H9 (cell line): ENCODE results near the gene LRRFIP2. TPM values are rescaled to one million over a fixed set of nuclear protein-coding genes. Genes with fewer than 3 reads are reported as not detected.
"Not testable (repeated sequence)": the region's sequence is repeated elsewhere in the genome, so short reads cannot be mapped to it uniquely, and the experiment has no call there.

Source experiments
- DNase-seq: peaks from one replicate; pipeline ENCODE4 v3.0.0-alpha.2; 2017
- H2AFZ ChIP-seq: one replicate; pipeline ENCODE4 v1.6.1; 2013; ENCODE audit warnings: mild to moderate bottlenecking, low read length, control low read depth, moderate library complexity
- H2AK5ac ChIP-seq: 2 replicates; pipeline ENCODE4 v1.6.1; 2013; ENCODE audit warnings: low read length, control low read depth, mixed read lengths; ENCODE audit not compliant: insufficient read length
- H2BK120ac ChIP-seq: one replicate; pipeline ENCODE4 v1.6.1; 2013; ENCODE audit warnings: low read depth, mild to moderate bottlenecking, low read length, control low read depth, inconsistent platforms; ENCODE audit not compliant: poor library complexity, severe bottlenecking
- H2BK12ac ChIP-seq: 2 replicates; pipeline ENCODE4 v1.6.1; 2013; ENCODE audit warnings: low read length, control low read depth, mixed read lengths, low read depth; ENCODE audit not compliant: insufficient read length
- H2BK15ac ChIP-seq: 2 replicates; pipeline ENCODE4 v1.6.1; 2013; ENCODE audit warnings: low read depth, low read length, control low read depth
- H2BK20ac ChIP-seq: one replicate; pipeline ENCODE4 v1.6.1; 2013; ENCODE audit warnings: low read depth, mild to moderate bottlenecking, low read length, control low read depth, inconsistent platforms; ENCODE audit not compliant: poor library complexity, severe bottlenecking
- H2BK5ac ChIP-seq: 2 replicates; pipeline ENCODE4 v1.6.1; 2013; ENCODE audit warnings: low read length, control low read depth, mixed read lengths; ENCODE audit not compliant: insufficient read length
- H3K14ac ChIP-seq: 2 replicates; pipeline ENCODE4 v1.6.1; 2013; ENCODE audit warnings: low read length, control low read depth; ENCODE audit not compliant: insufficient read depth
- H3K18ac ChIP-seq: 2 replicates; pipeline ENCODE4 v1.6.1; 2013; ENCODE audit warnings: low read depth, mild to moderate bottlenecking, mixed read lengths, low read length, control low read depth; ENCODE audit not compliant: insufficient read length
- H3K23ac ChIP-seq: 2 replicates; pipeline ENCODE4 v1.6.1; 2013; ENCODE audit warnings: low read length, control low read depth, mixed read lengths, low read depth; ENCODE audit not compliant: insufficient read length
- H3K23me2 ChIP-seq: 2 replicates; pipeline ENCODE4 v1.6.1; 2013; ENCODE audit warnings: low read depth, mild to moderate bottlenecking, mixed read lengths, low read length, control low read depth; ENCODE audit not compliant: insufficient read length, poor library complexity, severe bottlenecking
- H3K27ac ChIP-seq: 2 replicates; pipeline ENCODE4 v1.5.1; 2013; ENCODE audit warnings: low read length, control low read depth, mixed read lengths, low read depth; ENCODE audit not compliant: insufficient read length
- H3K27me3 ChIP-seq: 2 replicates; pipeline ENCODE4 v1.6.1; 2013; ENCODE audit warnings: low read length, control low read depth, inconsistent platforms; ENCODE audit not compliant: insufficient read depth
- H3K4ac ChIP-seq: 2 replicates; pipeline ENCODE4 v1.6.1; 2013; ENCODE audit warnings: low read depth, mild to moderate bottlenecking, control low read depth, inconsistent platforms, low read length, moderate library complexity
- H3K4me1 ChIP-seq: 2 replicates; pipeline ENCODE4 v1.6.1; 2013; ENCODE audit warnings: low read length, control low read depth, inconsistent platforms; ENCODE audit not compliant: insufficient read depth
- H3K4me2 ChIP-seq: 2 replicates; pipeline ENCODE4 v1.6.1; 2013; ENCODE audit warnings: low read length, control low read depth, mixed read lengths; ENCODE audit not compliant: insufficient read length, insufficient read depth
- H3K56ac ChIP-seq: 2 replicates; pipeline ENCODE4 v1.6.1; 2013; ENCODE audit warnings: low read depth, mild to moderate bottlenecking, mixed read lengths, low read length, control low read depth; ENCODE audit not compliant: insufficient read length
- H3K79me1 ChIP-seq: 2 replicates; pipeline ENCODE4 v1.6.1; 2013; ENCODE audit warnings: low read depth, mild to moderate bottlenecking, moderate library complexity, low read length, control low read depth, inconsistent platforms; ENCODE audit not compliant: insufficient read depth, poor library complexity, severe bottlenecking
- H3K79me2 ChIP-seq: 2 replicates; pipeline ENCODE4 v1.6.1; 2013; ENCODE audit warnings: low read length, control low read depth, inconsistent platforms; ENCODE audit not compliant: insufficient read depth
- H3K9ac ChIP-seq: 2 replicates; pipeline ENCODE4 v1.6.1; 2013; ENCODE audit warnings: low read length, control low read depth, mixed read lengths; ENCODE audit not compliant: insufficient read length; ENCODE audit errors: extremely low read depth
- H3K9me3 ChIP-seq: one replicate; pipeline ENCODE4 v1.6.1; 2013; ENCODE audit warnings: low read depth, low read length, inconsistent platforms; ENCODE audit not compliant: control insufficient read depth
- H3T11ph ChIP-seq: one replicate; pipeline ENCODE4 v1.6.1; 2013; ENCODE audit warnings: mild to moderate bottlenecking, low read length, control low read depth, inconsistent platforms
- H4K20me1 ChIP-seq: one replicate; pipeline ENCODE4 v1.6.1; 2013; ENCODE audit not compliant: control insufficient read depth, insufficient read length, insufficient read depth
- H4K5ac ChIP-seq: 2 replicates; pipeline ENCODE4 v1.6.1; 2013; ENCODE audit warnings: low read depth, mild to moderate bottlenecking, mixed read lengths, low read length, control low read depth; ENCODE audit not compliant: insufficient read length
- H4K8ac ChIP-seq: replicated peaks from 2 replicates; pipeline ENCODE4 v1.6.1; 2013; ENCODE audit warnings: low read length, control low read depth, mixed read lengths, low read depth; ENCODE audit not compliant: insufficient read length
- H4K91ac ChIP-seq: 2 replicates; pipeline ENCODE4 v1.6.1; 2013; ENCODE audit warnings: low read depth, mild to moderate bottlenecking, moderate library complexity, mixed read lengths, low read length, control low read depth; ENCODE audit not compliant: insufficient read length
- H3K27ac Mint-ChIP-seq, 3 experiments: 2 replicates in 2 of 3; 3 replicates in 1 of 3; pipeline ENCODE4 v1.8.0; 2020 to 2021; ENCODE audit warnings: mixed read lengths in 3 of 3, mild to moderate bottlenecking in 1 of 3, moderate library complexity in 1 of 3
- H3K27me3 Mint-ChIP-seq: 2 replicates; pipeline ENCODE4 v1.8.0; 2021; ENCODE audit warnings: low read depth, mild to moderate bottlenecking, moderate library complexity, mixed read lengths
- H3K36me3 Mint-ChIP-seq, 3 experiments: 2 replicates in 2 of 3; 3 replicates in 1 of 3; pipeline ENCODE4 v1.8.0; 2020 to 2021; ENCODE audit warnings: low read depth in 3 of 3, mixed read lengths in 3 of 3; ENCODE audit not compliant: insufficient read depth in 1 of 3
- H3K4me1 Mint-ChIP-seq, 2 experiments: 2 replicates each; pipeline ENCODE4 v1.8.0; 2020; ENCODE audit warnings: mixed read lengths in 2 of 2
- H3K4me3 Mint-ChIP-seq, 2 experiments: 2 replicates in 1 of 2; 3 replicates in 1 of 2; pipeline ENCODE4 v1.8.0; 2020 to 2021; ENCODE audit warnings: mild to moderate bottlenecking in 2 of 2, mixed read lengths in 2 of 2, moderate library complexity in 1 of 2
- H3K9me3 Mint-ChIP-seq, 2 experiments: 2 replicates in 1 of 2; 3 replicates in 1 of 2; pipeline ENCODE4 v1.8.0; 2020; ENCODE audit warnings: mild to moderate bottlenecking in 2 of 2, mixed read lengths in 2 of 2, moderate library complexity in 1 of 2
- WGBS: extraction: QIAGEN DNeasy Blood & Tissue Kit; methylation state at CpG from one replicate; pipeline ENCODE4 v1.1.7; 2013; ENCODE audit warnings: missing lambda C conversion rate, low lambda C conversion rate, mixed read lengths; ENCODE audit not compliant: insufficient read length; ENCODE audit errors: extremely low coverage; 5-methylcytosine and 5-hydroxymethylcytosine counted together
- total RNA-seq: library from RNA; stranded (reverse); gene quantifications from 2 replicates; pipeline ENCODE4 v1.2.1, GENCODE V29; 2021
- TF ChIP-seq, protein P1 (sequence below): fragments of 200-600 bp; sonication (generic); conservative IDR thresholded peaks from 3 replicates; pipeline ENCODE4 v1.8.0; 2021; ENCODE audit warnings: antibody characterized with exemption, mild to moderate bottlenecking

LRRFIP2 gene
- total RNA-seq, 1 experiment from 2014 or later, result 30.7 TPM

DNA sequence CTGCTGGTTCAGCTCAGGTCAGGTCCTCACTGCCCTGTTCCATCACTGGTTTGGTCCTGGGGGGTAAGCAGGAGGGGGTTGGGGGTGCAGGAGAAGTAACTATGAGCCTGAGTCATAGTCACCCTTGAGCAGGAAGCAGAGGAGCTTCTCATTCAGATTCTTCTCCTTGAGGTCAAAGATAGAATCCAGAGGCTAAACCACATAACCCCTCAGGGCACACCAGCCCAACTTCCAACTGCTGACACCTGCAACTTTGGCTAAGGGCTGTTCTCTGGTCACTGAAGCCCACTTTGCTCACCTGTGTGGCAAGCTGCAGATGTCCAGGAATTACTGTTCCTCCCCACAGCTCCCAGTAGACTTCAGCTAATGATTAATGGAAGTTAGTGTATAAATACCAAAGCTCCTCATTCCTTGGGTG is 48.8 kb upstream of the LRRFIP2 start:
- Mint-ChIP-seq H3K27ac (no peak overlapping the region), H3K4me3 (no peak overlapping the region), H3K36me3 (no peaks in the 10 kb centered on the region), H3K4me1 (no peaks in the 10 kb centered on the region), H3K27me3 (peaks cover 3% of the 10 kb centered on the region), H3K9me3 (no peaks in the 10 kb centered on the region)
- H3K79me1 ChIP-seq, result no peaks in the 10 kb centered on the region
- no peak for DNase-seq
- H3K4me2 ChIP-seq, result no peak overlapping the region
- TF ChIP-seq, protein P1, sequence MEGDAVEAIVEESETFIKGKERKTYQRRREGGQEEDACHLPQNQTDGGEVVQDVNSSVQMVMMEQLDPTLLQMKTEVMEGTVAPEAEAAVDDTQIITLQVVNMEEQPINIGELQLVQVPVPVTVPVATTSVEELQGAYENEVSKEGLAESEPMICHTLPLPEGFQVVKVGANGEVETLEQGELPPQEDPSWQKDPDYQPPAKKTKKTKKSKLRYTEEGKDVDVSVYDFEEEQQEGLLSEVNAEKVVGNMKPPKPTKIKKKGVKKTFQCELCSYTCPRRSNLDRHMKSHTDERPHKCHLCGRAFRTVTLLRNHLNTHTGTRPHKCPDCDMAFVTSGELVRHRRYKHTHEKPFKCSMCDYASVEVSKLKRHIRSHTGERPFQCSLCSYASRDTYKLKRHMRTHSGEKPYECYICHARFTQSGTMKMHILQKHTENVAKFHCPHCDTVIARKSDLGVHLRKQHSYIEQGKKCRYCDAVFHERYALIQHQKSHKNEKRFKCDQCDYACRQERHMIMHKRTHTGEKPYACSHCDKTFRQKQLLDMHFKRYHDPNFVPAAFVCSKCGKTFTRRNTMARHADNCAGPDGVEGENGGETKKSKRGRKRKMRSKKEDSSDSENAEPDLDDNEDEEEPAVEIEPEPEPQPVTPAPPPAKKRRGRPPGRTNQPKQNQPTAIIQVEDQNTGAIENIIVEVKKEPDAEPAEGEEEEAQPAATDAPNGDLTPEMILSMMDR, result no peak
- no peak overlapping the region for H3K27ac ChIP-seq
- H2BK5ac ChIP-seq, result no peak overlapping the region
- no peak overlapping the region for H2AK5ac ChIP-seq
- H3T11ph ChIP-seq, result no peak overlapping the region
- H2BK120ac ChIP-seq, result no peak overlapping the region
- H3K14ac ChIP-seq, result no peak overlapping the region
- H3K9ac ChIP-seq, result no peak overlapping the region
- no peaks in the 10 kb centered on the region for H3K9me3 ChIP-seq
- no peak overlapping the region for H4K91ac ChIP-seq
- H3K4ac ChIP-seq, result no peak overlapping the region
- H3K56ac ChIP-seq, result no peak overlapping the region
- H4K20me1 ChIP-seq, result no peaks in the 10 kb centered on the region
- H2BK12ac ChIP-seq, result no peak overlapping the region
- H3K23me2 ChIP-seq, result no peaks in the 10 kb centered on the region
- no peaks in the 10 kb centered on the region for H3K4me1 ChIP-seq
- no peak overlapping the region for H2BK20ac ChIP-seq
- H3K18ac ChIP-seq, result no peak overlapping the region
- no peak overlapping the region for H4K8ac ChIP-seq
- no peaks in the 10 kb centered on the region for H3K79me2 ChIP-seq
- H3K27me3 ChIP-seq, result no peaks in the 10 kb centered on the region
- H4K5ac ChIP-seq, result no peak overlapping the region
- H2AFZ ChIP-seq, result no peak overlapping the region
- H2BK15ac ChIP-seq, result no peak overlapping the region
- no peak overlapping the region for H3K23ac ChIP-seq

DNA sequence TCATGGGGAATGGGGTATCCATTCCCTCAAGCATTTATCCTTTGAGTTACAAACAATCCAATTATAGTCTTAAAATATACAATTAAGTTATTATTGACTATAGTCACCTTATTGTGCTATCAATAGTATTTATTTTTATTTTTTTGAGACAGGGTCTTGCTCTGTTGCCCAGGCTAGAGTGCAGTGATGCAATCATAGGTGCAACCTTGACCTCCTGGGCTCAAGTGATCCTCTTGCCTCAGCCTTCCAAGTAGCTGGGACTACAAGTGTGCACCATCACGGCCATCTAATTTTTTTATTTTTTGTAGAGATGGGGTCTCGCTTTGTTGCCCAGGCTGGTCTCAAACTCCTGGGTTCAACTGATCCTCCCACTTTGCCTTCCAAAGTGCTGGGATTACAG is 48.2 kb upstream of the LRRFIP2 start:
- H3K4me1 Mint-ChIP-seq, H3K79me1 ChIP-seq, H2BK15ac ChIP-seq, H3K14ac ChIP-seq, H3K23ac ChIP-seq, H2BK20ac ChIP-seq, H2BK5ac ChIP-seq, H3K27me3 Mint-ChIP-seq, H4K91ac ChIP-seq, H4K5ac ChIP-seq, DNase-seq, H3K9me3 Mint-ChIP-seq, H3K79me2 ChIP-seq, H3K27ac Mint-ChIP-seq, H2AK5ac ChIP-seq, H3K4me3 Mint-ChIP-seq, H2BK12ac ChIP-seq, H3K9ac ChIP-seq, H3T11ph ChIP-seq, H3K9me3 ChIP-seq, H3K18ac ChIP-seq, H3K4ac ChIP-seq, H3K56ac ChIP-seq, H2AFZ ChIP-seq, H3K36me3 Mint-ChIP-seq, H3K27ac ChIP-seq, H4K20me1 ChIP-seq, H3K23me2 ChIP-seq, H4K8ac ChIP-seq, H3K4me1 ChIP-seq, H3K27me3 ChIP-seq, H3K4me2 ChIP-seq, H2BK120ac ChIP-seq: not testable (repeated sequence)
- WGBS, result no CpG with 5 or more reads among the region's 2 CpGs
